HFFc6 (cell line): ENCODE data around the gene SLC6A18. TPM values are rescaled to one million over a fixed set of nuclear protein-coding genes. Genes with fewer than 3 reads are reported as not detected.
"Not testable (repeated sequence)": the region's sequence is repeated elsewhere in the genome, so short reads cannot be mapped to it uniquely, and the experiment has no call there.

Experiments
- DNase-seq: peaks from one replicate; pipeline ENCODE4 v3.0.0-alpha.2; 2018
- H3K27ac Mint-ChIP-seq: 2 replicates; pipeline ENCODE4 v1.8.0; 2020; ENCODE audit warnings: mild to moderate bottlenecking, mixed read lengths
- H3K27me3 Mint-ChIP-seq: 2 replicates; pipeline ENCODE4 v1.8.0; 2021; ENCODE audit warnings: mild to moderate bottlenecking, moderate library complexity, mixed read lengths; ENCODE audit not compliant: insufficient read depth
- H3K36me3 Mint-ChIP-seq: 2 replicates; pipeline ENCODE4 v1.8.0; 2021; ENCODE audit warnings: low read depth, mixed read lengths
- H3K4me1 Mint-ChIP-seq: 2 replicates; pipeline ENCODE4 v1.8.0; 2020; ENCODE audit warnings: low read depth, mixed read lengths
- H3K4me3 Mint-ChIP-seq: 2 replicates; pipeline ENCODE4 v1.8.0; 2020; ENCODE audit warnings: mild to moderate bottlenecking, moderate library complexity, mixed read lengths
- H3K9me3 Mint-ChIP-seq: 2 replicates; pipeline ENCODE4 v1.8.0; 2020; ENCODE audit warnings: mild to moderate bottlenecking, mixed read lengths
- total RNA-seq, 6 experiments: library from RNA; stranded (reverse); fragmentation: NEBNext Ultra II Directional; extraction: Animal tissue kit (Norgen Biotek cat#: 25700); gene quantifications; 2 replicates in 1 of 6; 3 replicates in 5 of 6; pipeline ENCODE4 v1.2.3, GENCODE V29; 2021
- TF ChIP-seq, protein P1 (sequence below): fragments of 200-600 bp; sonication (generic); IDR thresholded peaks from 2 replicates; pipeline ENCODE4 v1.5.0; 2021; ENCODE audit warnings: antibody characterized with exemption, mild to moderate bottlenecking

The SLC6A18 gene
- total RNA-seq, 6 experiments from 2014 or later: not detected

DNA sequence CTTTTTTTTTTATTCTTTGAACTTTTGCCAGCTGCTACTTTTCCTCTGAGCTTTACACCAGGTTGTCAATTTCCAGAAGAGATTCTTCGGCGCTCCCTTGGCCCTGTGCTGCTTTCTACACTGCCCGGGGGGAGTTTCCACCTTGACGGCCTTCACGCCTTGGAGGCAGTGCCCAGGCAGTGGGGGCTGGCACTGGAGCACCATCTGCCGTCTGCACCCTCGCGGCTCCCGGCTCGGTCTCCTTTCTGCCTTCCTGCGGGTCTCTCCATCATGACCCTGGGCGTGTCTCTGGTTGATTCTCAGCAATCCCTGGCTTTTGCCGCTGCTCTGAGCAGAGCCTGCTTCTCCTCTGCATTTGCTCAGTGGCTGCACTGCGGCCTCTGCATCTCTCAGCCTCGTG is 2.9 kb downstream of the SLC6A18 start:
- H3K9me3 Mint-ChIP-seq: peaks cover 16% of the 10 kb centered on the region

DNA sequence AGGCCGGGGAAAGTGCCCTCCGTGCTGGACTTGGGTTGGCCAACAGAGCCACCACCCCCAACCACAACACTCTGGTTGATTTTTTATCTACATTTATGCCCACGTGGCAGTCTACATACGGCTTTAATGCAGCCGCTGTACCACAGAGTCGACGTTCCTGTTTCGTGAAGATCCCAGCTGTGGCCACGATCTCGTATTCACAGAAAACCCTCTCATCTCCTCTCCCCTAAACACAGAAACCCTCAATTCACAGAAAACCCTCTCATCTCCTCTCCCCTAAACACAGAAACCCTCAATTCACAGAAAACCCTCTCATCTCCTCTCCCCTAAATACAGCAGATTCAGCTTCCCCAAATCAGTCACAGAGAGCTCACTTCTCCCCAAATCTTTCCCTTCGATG is 3.8 kb downstream of the SLC6A18 start:
- H3K4me3 Mint-ChIP-seq: not testable (repeated sequence)

More for the DNA sequence above, 2.9 kb downstream of the SLC6A18 start:
- H3K4me3 Mint-ChIP-seq: no peak overlapping the region
- peaks cover 5% of the 10 kb centered on the region; the same call in 1 of the 2 replicates for H3K36me3 Mint-ChIP-seq
- peaks cover 10% of the 10 kb centered on the region for H3K4me1 Mint-ChIP-seq
- TF ChIP-seq, protein P1, sequence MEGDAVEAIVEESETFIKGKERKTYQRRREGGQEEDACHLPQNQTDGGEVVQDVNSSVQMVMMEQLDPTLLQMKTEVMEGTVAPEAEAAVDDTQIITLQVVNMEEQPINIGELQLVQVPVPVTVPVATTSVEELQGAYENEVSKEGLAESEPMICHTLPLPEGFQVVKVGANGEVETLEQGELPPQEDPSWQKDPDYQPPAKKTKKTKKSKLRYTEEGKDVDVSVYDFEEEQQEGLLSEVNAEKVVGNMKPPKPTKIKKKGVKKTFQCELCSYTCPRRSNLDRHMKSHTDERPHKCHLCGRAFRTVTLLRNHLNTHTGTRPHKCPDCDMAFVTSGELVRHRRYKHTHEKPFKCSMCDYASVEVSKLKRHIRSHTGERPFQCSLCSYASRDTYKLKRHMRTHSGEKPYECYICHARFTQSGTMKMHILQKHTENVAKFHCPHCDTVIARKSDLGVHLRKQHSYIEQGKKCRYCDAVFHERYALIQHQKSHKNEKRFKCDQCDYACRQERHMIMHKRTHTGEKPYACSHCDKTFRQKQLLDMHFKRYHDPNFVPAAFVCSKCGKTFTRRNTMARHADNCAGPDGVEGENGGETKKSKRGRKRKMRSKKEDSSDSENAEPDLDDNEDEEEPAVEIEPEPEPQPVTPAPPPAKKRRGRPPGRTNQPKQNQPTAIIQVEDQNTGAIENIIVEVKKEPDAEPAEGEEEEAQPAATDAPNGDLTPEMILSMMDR: no peak
- H3K27ac Mint-ChIP-seq: no peak overlapping the region
- DNase-seq: no peak
- H3K27me3 Mint-ChIP-seq: peaks cover 9% of the 10 kb centered on the region

DNA sequence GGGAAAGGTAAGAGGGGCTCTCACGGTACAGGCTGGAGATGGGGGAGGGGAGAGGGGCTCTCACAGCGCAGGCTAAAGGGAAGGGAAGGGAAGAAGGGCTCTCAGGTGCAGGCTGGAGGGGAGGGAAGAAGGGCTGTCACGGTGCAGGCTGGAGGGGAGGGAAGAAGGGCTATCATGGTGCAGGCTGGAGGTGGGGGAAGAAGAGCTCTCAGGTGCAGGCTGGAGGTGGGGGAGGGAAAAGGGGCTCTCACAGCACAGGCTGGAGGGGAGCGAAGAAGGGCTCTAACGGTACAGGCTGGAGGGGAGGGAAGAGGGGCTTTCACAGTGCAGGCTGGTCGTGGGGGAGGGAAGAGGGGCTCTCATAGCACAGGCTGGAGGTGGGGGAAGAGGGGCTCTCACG is 4.6 kb downstream of the SLC6A18 start:
- no peak for DNase-seq
- no peak overlapping the region for H3K4me3 Mint-ChIP-seq
- peaks cover 6% of the 10 kb centered on the region for H3K27me3 Mint-ChIP-seq
- TF ChIP-seq, protein P1: no peak
- H3K9me3 Mint-ChIP-seq: peaks cover 12% of the 10 kb centered on the region
- peaks cover 5% of the 10 kb centered on the region; the same call in 1 of the 2 replicates for H3K36me3 Mint-ChIP-seq
- peaks cover 10% of the 10 kb centered on the region for H3K4me1 Mint-ChIP-seq
- H3K27ac Mint-ChIP-seq: no peak overlapping the region

More for the DNA sequence above, 3.8 kb downstream of the SLC6A18 start:
- Mint-ChIP-seq H3K4me1 (peaks cover 10% of the 10 kb centered on the region), H3K9me3 (peaks cover 14% of the 10 kb centered on the region)
- not testable (repeated sequence) for H3K27ac Mint-ChIP-seq, H3K36me3 Mint-ChIP-seq, DNase-seq, H3K27me3 Mint-ChIP-seq

DNA sequence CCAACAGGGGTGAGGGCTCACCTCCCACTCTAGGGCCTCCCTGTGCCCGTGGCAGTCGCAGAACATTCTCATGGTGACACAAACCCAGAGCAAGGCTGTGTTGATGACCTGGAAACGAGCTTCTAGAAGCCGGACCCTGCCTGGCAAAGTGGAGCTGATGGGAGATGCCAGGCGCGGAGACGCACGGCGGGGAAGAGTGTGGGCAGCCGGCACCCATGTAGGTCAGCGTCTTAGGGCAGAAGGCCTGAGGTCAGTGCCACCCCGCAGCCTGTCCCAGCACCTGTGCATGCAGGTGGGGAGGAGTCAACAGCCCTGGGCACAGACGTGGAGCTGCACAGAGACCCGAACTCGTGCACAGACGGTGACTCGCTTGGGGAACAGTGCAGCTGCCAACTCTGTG is 5.4 kb downstream of the SLC6A18 start:
- DNase-seq: no peak
- Mint-ChIP-seq H3K36me3 (peaks cover 5% of the 10 kb centered on the region; the same call in 1 of the 2 replicates), H3K4me1 (peaks cover 10% of the 10 kb centered on the region), H3K9me3 (peaks cover 19% of the 10 kb centered on the region), H3K27ac (no peak overlapping the region), H3K27me3 (peaks cover 6% of the 10 kb centered on the region), H3K4me3 (no peak overlapping the region)
- TF ChIP-seq, protein P1: no peak

DNA sequence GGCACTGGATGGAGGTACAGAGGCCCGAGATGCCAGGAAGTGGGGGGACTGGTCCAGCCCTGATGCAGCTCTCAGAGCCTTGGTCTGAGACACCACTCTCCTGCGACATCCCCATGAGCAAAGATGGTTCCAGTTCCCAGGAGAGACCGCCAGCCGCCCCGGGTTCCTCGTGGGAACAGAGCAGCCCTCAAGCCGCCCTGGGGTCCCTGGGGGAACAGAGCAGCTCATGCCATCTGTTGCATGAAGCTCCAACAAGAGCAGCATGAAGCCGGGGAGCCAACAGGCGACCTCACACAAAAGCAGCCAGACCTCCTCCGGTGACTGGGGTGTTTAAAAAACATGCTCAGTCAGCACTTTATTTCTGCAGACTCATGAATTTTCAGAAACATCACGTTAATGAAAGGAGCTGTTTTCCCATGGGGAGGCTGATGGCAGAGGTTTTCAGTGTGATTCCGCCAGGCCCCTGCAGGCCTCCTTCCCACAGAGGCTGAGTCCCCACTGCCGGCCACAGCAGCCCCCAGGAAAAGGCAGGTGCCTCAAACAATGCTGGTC is 6.2 kb downstream of the SLC6A18 start:
- Mint-ChIP-seq H3K36me3 (peaks cover 10% of the 10 kb centered on the region), H3K4me1 (peaks cover 10% of the 10 kb centered on the region), H3K4me3 (no peak overlapping the region), H3K27ac (no peak overlapping the region), H3K9me3 (peaks cover 22% of the 10 kb centered on the region), H3K27me3 (peaks cover 6% of the 10 kb centered on the region)
- no peak for DNase-seq
- TF ChIP-seq, protein P1: no peak

DNA sequence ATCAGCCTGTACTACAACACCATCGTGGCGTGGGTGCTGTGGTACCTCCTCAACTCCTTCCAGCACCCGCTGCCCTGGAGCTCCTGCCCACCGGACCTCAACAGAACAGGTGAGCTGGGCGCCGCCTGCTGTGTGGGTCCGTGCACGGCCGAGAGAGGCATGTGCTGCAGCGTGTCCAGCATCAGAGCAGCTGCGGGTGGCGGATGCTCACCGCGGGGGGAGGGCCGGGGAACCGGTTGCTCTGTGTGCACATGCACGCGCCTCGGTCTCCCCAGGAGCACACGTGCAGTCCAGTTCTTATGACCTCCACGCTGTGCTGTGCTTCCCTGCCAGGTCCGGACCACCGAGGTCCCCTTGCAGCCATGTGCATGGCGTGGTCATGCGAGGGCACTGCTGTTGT is 7.6 kb downstream of the SLC6A18 start:
- H3K36me3 Mint-ChIP-seq: peaks cover 5% of the 10 kb centered on the region
- H3K9me3 Mint-ChIP-seq: peaks cover 27% of the 10 kb centered on the region
- H3K27me3 Mint-ChIP-seq: peaks cover 6% of the 10 kb centered on the region
- TF ChIP-seq, protein P1: no peak
- H3K27ac Mint-ChIP-seq: no peak overlapping the region
- peaks cover 3% of the 10 kb centered on the region for H3K4me1 Mint-ChIP-seq
- H3K4me3 Mint-ChIP-seq: no peak overlapping the region
- DNase-seq: no peak
